Trophoblast cell (in vitro differentiated cells and primary cell): Measurements from ENCODE around the gene HLCS.

Experiments
- DNase-seq, 2 donors: peaks; one replicate each; pipeline ENCODE4 v3.0.0-alpha.2; 2016
- H2AFZ ChIP-seq: 2 replicates; pipeline ENCODE4 v1.6.1; 2013; ENCODE audit warnings: low read length, moderate library complexity, mild to moderate bottlenecking; ENCODE audit not compliant: insufficient read depth, poor library complexity
- H2AK5ac ChIP-seq: 2 replicates; pipeline ENCODE4 v1.6.1; 2013; ENCODE audit warnings: mild to moderate bottlenecking, low read length
- H2BK120ac ChIP-seq: 2 replicates; pipeline ENCODE4 v1.6.1; 2013; ENCODE audit warnings: low read length, mild to moderate bottlenecking, moderate library complexity; ENCODE audit not compliant: insufficient read depth, poor library complexity
- H2BK12ac ChIP-seq: 2 replicates; pipeline ENCODE4 v1.6.1; 2013; ENCODE audit warnings: mild to moderate bottlenecking, low read length, moderate library complexity
- H2BK5ac ChIP-seq: 2 replicates; pipeline ENCODE4 v1.6.1; 2013; ENCODE audit warnings: low read length, low read depth, moderate library complexity, mild to moderate bottlenecking; ENCODE audit not compliant: poor library complexity
- H3K14ac ChIP-seq: 2 replicates; pipeline ENCODE4 v1.6.1; 2013; ENCODE audit warnings: mild to moderate bottlenecking, low read length
- H3K18ac ChIP-seq: 2 replicates; pipeline ENCODE4 v1.6.1; 2013; ENCODE audit warnings: mild to moderate bottlenecking, low read length
- H3K23ac ChIP-seq: 2 replicates; pipeline ENCODE4 v1.6.1; 2013; ENCODE audit warnings: low read length
- H3K27ac ChIP-seq: 2 replicates; pipeline ENCODE4 v1.5.1; 2013; ENCODE audit warnings: low read depth, mild to moderate bottlenecking, inconsistent platforms, low read length, moderate library complexity
- H3K27me3 ChIP-seq: 2 replicates; pipeline ENCODE4 v1.6.1; 2013; ENCODE audit warnings: inconsistent platforms, mild to moderate bottlenecking, low read length, moderate library complexity; ENCODE audit not compliant: insufficient read depth
- H3K36me3 ChIP-seq, 2 experiments: 1 replicate in 1 of 2; 2 replicates in 1 of 2; pipeline ENCODE4 v1.6.1; 2013; ENCODE audit warnings: low read length in 2 of 2, mild to moderate bottlenecking in 2 of 2, moderate library complexity in 1 of 2; ENCODE audit not compliant: insufficient read depth in 2 of 2, control insufficient read depth in 1 of 2
- H3K4ac ChIP-seq: 2 replicates; pipeline ENCODE4 v1.6.1; 2013; ENCODE audit warnings: low read depth, mild to moderate bottlenecking, low read length, moderate library complexity
- H3K4me1 ChIP-seq, 2 experiments: 1 replicate in 1 of 2; 2 replicates in 1 of 2; pipeline ENCODE4 v1.6.1; 2013; ENCODE audit warnings: low read length in 2 of 2, mild to moderate bottlenecking in 2 of 2, moderate library complexity in 1 of 2; ENCODE audit not compliant: insufficient read depth in 2 of 2, control insufficient read depth in 1 of 2
- H3K4me2 ChIP-seq: 2 replicates; pipeline ENCODE4 v1.6.1; 2013; ENCODE audit warnings: inconsistent platforms, mild to moderate bottlenecking, low read length, moderate library complexity
- H3K4me3 ChIP-seq: 2 replicates; pipeline ENCODE4 v1.5.1; 2013; ENCODE audit warnings: mild to moderate bottlenecking, low read depth, low read length, inconsistent platforms
- H3K79me1 ChIP-seq: one replicate; pipeline ENCODE4 v1.6.1; 2013; ENCODE audit warnings: low read length
- H3K79me2 ChIP-seq: 2 replicates; pipeline ENCODE4 v1.6.1; 2013; ENCODE audit warnings: low read length, mild to moderate bottlenecking; ENCODE audit not compliant: control insufficient read depth, insufficient read depth, poor library complexity
- H3K9ac ChIP-seq: 2 replicates; pipeline ENCODE4 v1.6.1; 2013; ENCODE audit warnings: mild to moderate bottlenecking, low read length
- H3K9me3 ChIP-seq: 2 replicates; pipeline ENCODE4 v1.6.1; 2013; ENCODE audit warnings: low read depth, mild to moderate bottlenecking, control low read depth, inconsistent platforms, low read length; ENCODE audit not compliant: insufficient read depth
- H4K12ac ChIP-seq: 2 replicates; pipeline ENCODE4 v1.6.1; 2013; ENCODE audit warnings: low read depth, mild to moderate bottlenecking, low read length, moderate library complexity
- H4K8ac ChIP-seq: 2 replicates; pipeline ENCODE4 v1.6.1; 2013; ENCODE audit warnings: low read depth, mild to moderate bottlenecking, low read length, moderate library complexity
- H4K91ac ChIP-seq: one replicate; pipeline ENCODE4 v1.6.1; 2013; ENCODE audit warnings: low read depth, mild to moderate bottlenecking, low read length, moderate library complexity
- WGBS: extraction: QIAGEN DNeasy Blood & Tissue Kit; methylation state at CpG from one replicate; pipeline ENCODE4 v1.1.7; 2013; ENCODE audit warnings: missing lambda C conversion rate; ENCODE audit not compliant: insufficient read length, insufficient coverage; ENCODE audit errors: extremely low coverage; 5-methylcytosine and 5-hydroxymethylcytosine counted together

The HLCS gene

GRCh38 chr21:36923270-36923669, 43.2 kb downstream of the HLCS start:
- no peak overlapping the region for H3K23ac ChIP-seq
- no peak overlapping the region for H3K4ac ChIP-seq
- H3K9ac ChIP-seq: no peak overlapping the region
- H3K18ac ChIP-seq: no peak overlapping the region
- H4K12ac ChIP-seq: no peak overlapping the region
- H3K4me3 ChIP-seq: no peak overlapping the region
- H4K91ac ChIP-seq: no peak overlapping the region
- no peak overlapping the region for H3K27ac ChIP-seq
- H4K8ac ChIP-seq: no peak overlapping the region
- DNase-seq: no peak
- H3K79me2 ChIP-seq: no peaks in the 10 kb centered on the region
- peaks cover 0 to 2% of the 10 kb centered on the region in 2 experiments for H3K4me1 ChIP-seq
- H2BK5ac ChIP-seq: no peak overlapping the region
- no peaks in the 10 kb centered on the region for H3K36me3 ChIP-seq
- no peaks in the 10 kb centered on the region for H3K9me3 ChIP-seq
- H2AFZ ChIP-seq: no peak overlapping the region
- no peaks in the 10 kb centered on the region for H3K79me1 ChIP-seq
- no peak overlapping the region for H2BK12ac ChIP-seq
- no peak overlapping the region for H3K14ac ChIP-seq
- no peak overlapping the region for H2BK120ac ChIP-seq
- no CpG with 5 or more reads among the region's 14 CpGs for WGBS
- no peaks in the 10 kb centered on the region for H3K27me3 ChIP-seq
- H3K4me2 ChIP-seq: no peak overlapping the region
- no peak overlapping the region for H2AK5ac ChIP-seq

- H3K79me2 ChIP-seq: no peaks in the 10 kb centered on the region
- no peak overlapping the region for H3K14ac ChIP-seq
- H3K18ac ChIP-seq: no peak overlapping the region
- H3K23ac ChIP-seq: no peak overlapping the region
- H3K4me3 ChIP-seq: no peak overlapping the region
- H3K36me3 ChIP-seq: no peaks in the 10 kb centered on the region
- H3K4ac ChIP-seq: no peak overlapping the region
- no peak overlapping the region for H4K12ac ChIP-seq
- H3K9ac ChIP-seq: no peak overlapping the region
- WGBS: no CpG with 5 or more reads among the region's 18 CpGs
- H3K9me3 ChIP-seq: no peaks in the 10 kb centered on the region
- no peak overlapping the region for H2BK12ac ChIP-seq
- no peak overlapping the region for H4K91ac ChIP-seq
- no peak for DNase-seq
- H4K8ac ChIP-seq: no peak overlapping the region
- H3K4me2 ChIP-seq: no peak overlapping the region
- no peak overlapping the region for H2BK5ac ChIP-seq
- no peak overlapping the region for H2BK120ac ChIP-seq
- H3K4me1 ChIP-seq: peaks cover 0 to 2% of the 10 kb centered on the region in 2 experiments
- no peak overlapping the region for H2AK5ac ChIP-seq
- H3K27me3 ChIP-seq: no peaks in the 10 kb centered on the region
- H3K27ac ChIP-seq: no peak overlapping the region
- no peak overlapping the region for H2AFZ ChIP-seq
- H3K79me1 ChIP-seq: no peaks in the 10 kb centered on the region
Observed at GRCh38 chr21:36922861-36923260, 43.6 kb downstream of the HLCS start.

- Histone ChIP-seq H2BK120ac (no peak overlapping the region), H3K79me2 (no peaks in the 10 kb centered on the region), H2BK5ac (no peak overlapping the region), H3K9me3 (no peaks in the 10 kb centered on the region), H2AFZ (no peak overlapping the region), H4K91ac (no peak overlapping the region), H3K27ac (no peak overlapping the region), H3K79me1 (no peaks in the 10 kb centered on the region), H3K9ac (no peak overlapping the region), H3K4me1 (peaks cover 0 to 2% of the 10 kb centered on the region in 2 experiments), H3K4ac (no peak overlapping the region), H2BK12ac (no peak overlapping the region), H4K8ac (no peak overlapping the region), H3K18ac (no peak overlapping the region), H3K4me2 (no peak overlapping the region), H4K12ac (no peak overlapping the region), H3K27me3 (no peaks in the 10 kb centered on the region), H2AK5ac (no peak overlapping the region), H3K4me3 (no peak overlapping the region), H3K14ac (no peak overlapping the region), H3K23ac (no peak overlapping the region), H3K36me3 (no peaks in the 10 kb centered on the region)
- no CpG with 5 or more reads among the region's 4 CpGs for WGBS
- no peak for DNase-seq
Observed at GRCh38 chr21:36918291-36918690, 48.2 kb downstream of the HLCS start.

DNA sequence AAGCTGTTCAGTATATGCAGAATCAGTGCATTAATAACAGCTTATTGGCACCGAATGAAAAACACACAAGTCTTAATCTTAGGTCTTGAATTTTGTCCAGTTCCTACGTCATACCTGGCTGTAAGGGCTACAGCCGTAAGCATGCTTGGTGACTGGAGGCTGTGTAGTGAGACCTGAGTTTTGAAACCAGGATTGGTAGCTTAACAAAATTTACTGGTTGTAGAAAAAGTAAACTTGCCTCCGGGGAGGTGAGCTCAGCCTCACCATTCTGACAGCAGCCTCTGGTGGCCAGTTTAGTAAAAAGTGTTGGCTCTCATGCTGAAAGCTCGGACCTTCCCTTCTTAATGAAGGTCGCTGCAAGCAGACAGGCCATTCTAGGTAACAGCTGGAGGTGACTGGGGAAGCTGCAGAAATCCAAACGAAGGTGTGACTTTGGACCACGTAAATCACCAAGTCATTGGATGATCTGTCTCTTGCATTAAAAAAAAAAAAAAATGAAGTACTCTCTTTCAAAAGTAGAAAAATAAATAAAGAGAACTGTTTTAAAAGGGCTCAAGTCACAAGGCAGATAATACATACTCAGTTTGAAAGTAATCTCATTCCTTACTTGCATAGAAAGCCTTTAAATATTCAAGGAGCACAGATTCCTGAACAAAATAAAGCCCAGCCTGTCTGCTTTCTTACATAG, 48.9 kb downstream of the HLCS start:
- no peak overlapping the region for H2BK5ac ChIP-seq
- H2AFZ ChIP-seq: no peak overlapping the region
- H3K79me2 ChIP-seq: no peaks in the 10 kb centered on the region
- no peak overlapping the region for H2BK12ac ChIP-seq
- H3K4ac ChIP-seq: no peak overlapping the region
- H3K18ac ChIP-seq: no peak overlapping the region
- no peak overlapping the region for H3K9ac ChIP-seq
- no peaks in the 10 kb centered on the region for H3K36me3 ChIP-seq
- no peak overlapping the region for H4K91ac ChIP-seq
- no peaks in the 10 kb centered on the region for H3K9me3 ChIP-seq
- no peak overlapping the region for H3K14ac ChIP-seq
- peak; percentile 61 to 72 for DNase-seq
- no peak overlapping the region for H4K8ac ChIP-seq
- H2BK120ac ChIP-seq: no peak overlapping the region
- H4K12ac ChIP-seq: no peak overlapping the region
- H2AK5ac ChIP-seq: no peak overlapping the region
- H3K23ac ChIP-seq: no peak overlapping the region
- no CpG with 5 or more reads among the region's 8 CpGs for WGBS
- H3K4me1 ChIP-seq: peaks cover 0 to 2% of the 10 kb centered on the region in 2 experiments
- H3K27ac ChIP-seq: no peak overlapping the region
- no peaks in the 10 kb centered on the region for H3K79me1 ChIP-seq
- no peaks in the 10 kb centered on the region for H3K27me3 ChIP-seq
- no peak overlapping the region for H3K4me3 ChIP-seq
- H3K4me2 ChIP-seq: no peak overlapping the region
